HUDEP-2 (cell line): ENCODE measurements around the gene ABCA4.

Experiments used
- DNase-seq, 76 experiments: peaks; one replicate each; lab custom pipeline; 2025; ENCODE audit not compliant: unreplicated experiment in 76 of 76; lab: John Stamatoyannopoulos, UW

Gene ABCA4

DNA sequence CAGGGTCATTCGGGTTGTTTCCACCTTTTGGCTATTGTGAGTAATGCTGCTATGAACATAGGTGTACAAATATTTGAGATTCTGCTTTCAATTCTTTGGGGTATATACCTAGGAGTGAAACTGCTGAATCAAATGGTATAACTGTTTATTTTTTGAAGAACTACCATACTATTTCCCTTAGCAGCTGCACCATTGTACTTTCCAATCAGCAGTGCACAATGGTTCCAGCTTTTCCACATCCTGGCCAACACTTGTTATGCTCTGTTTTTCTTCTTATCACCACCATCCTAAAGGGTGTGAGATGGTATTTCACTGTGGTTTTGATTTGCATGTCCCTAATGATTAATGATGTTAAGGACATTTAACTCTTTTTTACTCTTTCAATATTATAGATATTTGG is 3.6 kb upstream of the ABCA4 start:
- DNase-seq, result no peak

GRCh38 chr1:94122201-94122970 is 1.4 kb upstream of the ABCA4 start:
- DNase-seq, result no peak

DNA sequence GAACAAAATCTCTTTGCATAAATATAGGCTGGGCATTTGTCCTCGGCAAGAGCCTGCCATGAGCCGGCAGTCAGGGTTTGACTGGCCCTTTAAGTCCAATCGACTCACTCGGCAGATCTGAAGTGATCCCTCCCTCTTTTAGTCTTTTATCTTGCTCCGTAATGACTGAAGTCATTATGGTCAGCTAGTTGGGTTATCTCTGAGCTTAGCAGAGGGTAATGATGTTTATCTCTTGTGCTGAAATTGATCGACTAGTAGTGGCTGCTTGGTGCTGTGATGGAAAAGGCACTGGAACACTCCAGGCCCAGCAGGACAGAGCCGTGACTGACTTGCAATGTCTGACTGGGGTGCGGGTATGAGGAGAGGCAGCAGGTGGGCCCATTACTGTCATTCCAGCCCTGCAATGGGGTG is 468 bp upstream of the ABCA4 start:
- no peak for DNase-seq

DNA sequence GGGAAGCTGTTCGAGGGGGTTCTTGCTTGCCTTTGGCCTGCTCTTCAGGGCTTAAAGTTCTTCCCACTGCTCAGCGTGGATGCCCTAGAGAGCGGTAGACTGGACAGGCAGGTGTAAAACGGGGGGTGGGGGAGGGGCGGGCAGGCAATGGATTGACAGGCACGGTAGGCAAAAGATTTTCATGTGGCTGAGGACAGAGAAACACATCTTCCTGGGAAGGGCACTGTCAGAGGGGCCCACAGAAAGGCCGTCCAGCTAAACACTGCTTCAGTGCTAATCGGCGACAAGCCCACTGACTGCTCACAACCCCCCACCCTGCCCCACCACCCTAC is 412 bp downstream of the ABCA4 start:
- no peak for DNase-seq

- DNase-seq, result no peak
Measured at GRCh38 chr1:94119796-94120569, 965 bp downstream of the ABCA4 start.

DNA sequence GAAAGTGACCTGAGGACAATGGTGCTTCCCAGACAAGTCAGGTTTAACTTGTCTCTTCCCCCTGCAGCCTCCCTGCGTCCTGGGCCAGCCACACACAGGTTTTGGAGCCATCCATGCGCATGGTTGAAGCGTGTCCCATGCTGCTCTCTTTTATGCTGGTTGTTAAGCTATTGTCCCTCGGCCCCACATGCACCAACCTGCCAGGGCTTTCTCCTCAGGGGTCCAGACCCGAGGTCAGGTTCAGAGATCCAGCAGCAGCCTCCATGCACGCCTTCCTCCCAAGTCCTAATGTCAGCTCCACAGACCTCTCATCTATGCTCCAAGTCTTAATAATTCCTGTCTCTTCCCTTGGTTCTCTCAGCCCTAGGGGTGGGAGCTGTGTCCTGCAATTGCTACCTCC is 1.6 kb downstream of the ABCA4 start:
- no peak for DNase-seq

DNA sequence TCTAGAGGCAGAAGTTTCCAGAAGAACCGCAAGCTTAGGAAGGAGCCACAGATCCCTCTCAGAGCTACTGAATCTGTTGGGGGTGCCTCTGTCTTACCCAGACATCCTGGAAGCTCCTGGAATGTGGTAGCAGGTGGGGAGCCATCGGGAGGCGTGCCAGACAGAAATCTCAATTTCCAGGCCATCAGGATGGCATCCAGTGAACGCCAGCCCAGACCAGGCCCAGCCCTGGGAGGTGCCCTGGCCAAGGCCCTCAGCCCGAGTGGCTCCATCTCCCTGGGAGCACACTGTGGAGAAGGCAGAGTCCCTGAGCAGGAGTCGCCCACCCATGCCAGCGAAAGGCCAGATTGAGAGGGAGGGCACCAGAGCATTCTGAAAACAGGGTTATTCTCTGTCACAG is 2.5 kb downstream of the ABCA4 start:
- DNase-seq, result no peak

DNA sequence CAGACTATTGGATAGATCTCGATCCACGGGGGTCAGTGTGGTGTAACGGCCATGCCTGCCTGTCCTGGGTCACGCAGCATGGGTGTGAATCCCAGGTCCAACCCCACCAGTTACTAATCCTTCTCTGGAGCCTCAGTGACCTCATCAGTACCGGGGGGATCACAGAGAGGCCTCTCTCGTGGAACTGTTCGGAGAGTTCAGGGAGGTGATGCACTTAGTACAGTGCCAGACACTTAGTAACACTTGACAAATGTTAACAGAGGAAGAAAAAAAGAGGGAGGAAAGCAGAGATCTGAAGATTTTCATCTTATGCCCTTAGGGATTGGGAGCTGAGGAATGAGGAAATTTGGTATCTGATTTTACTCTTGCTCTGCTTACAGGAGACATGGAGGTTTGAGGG is 2.9 kb downstream of the ABCA4 start:
- no peak for DNase-seq

- no peak for DNase-seq
Measured at GRCh38 chr1:94117259-94117851, 3.6 kb downstream of the ABCA4 start.

- DNase-seq, result no peak
Measured at GRCh38 chr1:94115900-94116436, 5.0 kb downstream of the ABCA4 start.

DNA sequence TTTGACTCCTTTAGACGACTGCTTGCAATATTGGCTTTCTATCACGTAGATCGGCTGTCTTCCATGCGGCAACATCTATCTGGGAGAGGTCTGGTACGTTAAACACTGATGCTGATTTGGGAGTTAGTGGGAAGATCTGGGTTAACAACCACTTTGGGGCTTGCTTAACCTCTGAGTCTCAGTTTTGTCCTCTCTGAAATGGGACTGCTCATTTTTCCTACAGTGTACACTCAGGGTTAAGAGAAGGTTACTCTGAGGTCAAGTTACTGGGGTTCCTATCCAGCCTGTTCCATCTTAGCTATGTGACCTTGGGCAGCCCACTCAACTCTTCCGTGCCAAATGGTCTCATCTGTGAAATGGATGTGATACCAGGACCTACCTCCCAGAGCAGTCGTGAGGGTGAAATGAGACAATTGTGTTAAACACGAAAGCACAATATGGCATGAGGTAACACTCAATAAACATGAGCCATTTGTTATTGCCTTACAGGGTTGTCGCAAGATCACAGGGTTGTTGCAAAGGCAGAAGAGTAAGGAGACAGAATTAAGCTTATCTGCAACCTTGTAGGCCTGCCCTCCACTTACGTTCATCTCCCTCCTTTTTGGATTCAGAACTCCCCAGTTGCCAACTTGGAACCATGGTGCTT is 5.6 kb downstream of the ABCA4 start:
- DNase-seq, result no peak

DNA sequence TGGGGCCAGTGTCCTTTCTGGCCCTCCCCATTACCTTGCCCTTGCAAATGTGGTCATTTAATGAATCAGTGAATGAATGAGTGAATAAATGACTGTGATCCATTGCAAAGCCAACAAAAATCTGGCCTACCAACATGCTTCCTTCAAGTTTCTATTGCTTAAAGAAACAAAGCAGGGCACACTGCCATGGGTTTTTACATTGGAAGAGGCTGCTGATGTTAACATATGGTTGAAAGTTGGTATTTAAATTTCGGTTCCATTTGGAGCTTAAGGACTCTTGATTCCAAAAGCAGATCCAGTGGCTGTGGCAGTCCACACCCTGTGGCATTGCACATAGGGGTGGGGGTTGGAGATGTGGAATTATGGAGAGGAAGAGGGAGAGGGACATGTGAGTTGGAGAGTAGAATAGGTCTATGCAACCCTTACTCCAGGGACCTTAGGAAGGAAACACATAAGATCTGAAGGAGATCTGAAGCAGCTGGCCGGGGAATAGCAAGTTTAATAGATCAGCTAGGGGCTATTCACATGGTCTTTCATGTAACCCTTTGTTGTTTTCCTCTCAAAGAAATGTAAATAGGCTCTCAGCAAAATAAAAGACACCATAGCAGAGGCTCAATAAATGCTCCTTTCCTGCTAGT is 7.2 kb downstream of the ABCA4 start:
- no peak for DNase-seq

DNA sequence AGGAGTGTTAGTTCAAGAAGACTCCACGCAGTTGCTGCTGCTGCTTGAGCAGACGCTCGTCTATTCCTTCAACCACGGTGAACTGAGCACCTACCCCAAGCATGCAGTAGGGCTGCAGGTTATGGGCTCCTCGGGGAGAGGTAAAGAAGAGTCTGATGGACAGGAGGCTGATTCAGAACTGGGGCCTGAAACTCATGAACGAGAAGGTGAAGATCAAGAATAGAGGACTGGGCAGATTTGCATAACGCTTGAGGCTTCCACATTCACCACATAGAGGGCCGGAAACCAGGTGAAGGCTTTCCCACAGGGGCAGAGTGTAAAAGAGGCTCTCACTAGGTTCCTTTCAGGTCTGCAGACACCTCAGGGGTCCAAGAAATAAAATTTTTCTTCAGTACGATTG is 9.1 kb downstream of the ABCA4 start:
- no peak for DNase-seq

DNA sequence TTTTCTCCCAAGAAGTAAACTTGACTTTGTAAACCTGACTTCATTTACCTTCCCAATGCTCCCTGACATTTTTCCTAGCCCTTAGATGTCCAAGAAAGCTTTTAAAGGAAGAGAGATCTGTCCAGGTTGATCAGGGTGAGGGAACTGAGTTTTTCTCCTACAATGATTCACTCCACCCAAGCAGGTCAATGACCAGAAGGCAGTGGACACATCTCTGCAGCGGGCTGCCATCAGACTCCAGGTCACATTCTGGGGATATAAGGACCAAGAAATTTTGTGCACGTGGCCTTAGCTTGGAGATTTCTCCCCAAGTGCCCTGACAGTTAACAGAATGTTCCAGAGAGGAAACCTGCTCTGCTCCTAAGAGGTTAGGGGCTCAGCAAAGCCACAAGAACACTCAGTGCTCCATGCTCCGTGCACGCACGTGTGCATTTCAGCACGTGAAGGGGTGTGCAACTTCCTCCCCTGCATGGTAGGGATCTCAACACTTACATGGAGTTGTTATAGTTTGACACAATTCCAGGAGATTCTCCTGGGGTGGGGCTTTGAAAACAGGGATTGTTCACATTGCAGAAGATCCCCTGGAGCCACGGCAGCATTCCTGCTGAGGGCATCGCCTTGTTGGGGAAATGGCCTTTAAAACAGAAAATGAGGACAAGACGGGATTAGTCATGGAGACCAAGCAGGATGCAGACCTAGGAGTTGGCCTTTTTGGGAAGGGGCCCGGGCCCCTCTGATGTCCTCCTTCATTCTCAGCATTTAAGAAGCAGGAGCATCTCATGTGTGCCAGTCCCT is 9.8 kb downstream of the ABCA4 start:
- DNase-seq, result no peak

DNA sequence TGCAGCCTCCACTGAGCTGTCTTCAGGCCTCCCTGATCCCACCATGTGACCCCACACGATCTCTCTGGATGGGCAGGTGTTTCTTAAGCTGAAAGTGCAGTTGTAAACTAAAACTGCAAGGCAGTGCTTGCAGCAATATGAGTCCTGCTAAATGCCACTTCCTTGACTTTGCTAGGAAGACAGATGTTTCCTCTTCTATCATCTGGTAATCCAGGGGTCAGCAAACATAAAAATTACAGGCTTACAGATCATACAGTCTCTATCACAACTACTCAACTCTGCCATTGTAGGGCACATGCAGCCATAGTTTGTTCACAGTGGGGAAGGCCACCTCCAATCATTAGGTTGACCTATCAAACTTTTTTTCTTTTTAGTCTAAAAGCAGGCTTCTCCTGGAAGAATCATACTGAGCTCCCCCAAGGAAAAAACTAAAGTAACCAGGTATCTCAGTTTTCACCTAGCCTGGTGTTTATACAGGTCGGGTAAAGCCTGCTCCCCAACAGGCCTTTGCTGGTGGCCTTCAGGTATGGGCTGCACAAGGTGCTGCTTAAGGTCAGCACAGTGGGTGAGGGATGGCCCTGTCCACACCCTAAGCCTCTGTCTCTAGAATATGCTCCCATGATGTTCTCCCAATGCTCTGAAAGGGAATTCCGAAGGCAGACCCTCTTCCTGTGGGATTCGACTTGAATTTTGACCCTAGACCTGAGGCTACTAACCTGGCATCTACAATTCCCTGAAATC is 10.8 kb downstream of the ABCA4 start:
- DNase-seq, result no peak

DNA sequence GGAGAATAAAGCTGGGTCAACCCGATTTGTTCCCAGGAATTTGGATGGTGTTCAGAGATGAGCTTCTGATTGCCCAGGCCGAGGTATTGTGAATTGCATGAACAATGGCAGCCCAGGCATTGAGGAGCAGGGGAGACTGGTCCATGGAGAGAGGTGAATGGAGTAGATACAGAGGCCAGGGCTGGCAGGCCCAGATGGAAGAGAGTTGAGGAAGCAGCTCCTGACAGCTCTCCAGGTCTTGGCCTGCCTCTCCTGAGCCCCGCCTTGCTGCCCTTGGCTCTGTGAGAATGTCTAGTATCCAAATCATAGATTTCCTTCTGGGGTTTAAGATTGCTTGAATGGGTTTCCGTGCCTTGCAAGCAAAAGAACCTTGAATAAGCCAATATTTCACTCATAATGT is 11.5 kb downstream of the ABCA4 start:
- DNase-seq, result no peak

DNA sequence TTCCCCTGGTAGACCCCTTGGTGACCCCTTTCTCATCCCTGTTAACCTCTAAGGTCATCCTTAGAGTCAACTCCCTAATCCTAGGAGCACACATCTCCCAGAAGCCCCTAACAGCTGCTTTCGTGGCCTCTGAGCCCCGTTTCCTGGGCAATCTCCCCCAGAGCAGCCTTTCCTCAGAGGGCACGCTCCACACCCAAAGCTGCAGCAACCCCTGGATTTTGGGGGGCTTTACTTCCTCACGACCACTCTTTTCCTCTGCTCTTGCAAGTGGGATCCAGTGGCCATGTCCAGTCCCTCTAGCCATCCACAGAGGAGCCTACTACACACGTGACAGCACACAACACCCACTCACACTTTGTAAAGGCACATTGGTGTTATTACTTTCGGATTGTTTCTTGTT is 13.8 kb downstream of the ABCA4 start:
- DNase-seq, result no peak

DNA sequence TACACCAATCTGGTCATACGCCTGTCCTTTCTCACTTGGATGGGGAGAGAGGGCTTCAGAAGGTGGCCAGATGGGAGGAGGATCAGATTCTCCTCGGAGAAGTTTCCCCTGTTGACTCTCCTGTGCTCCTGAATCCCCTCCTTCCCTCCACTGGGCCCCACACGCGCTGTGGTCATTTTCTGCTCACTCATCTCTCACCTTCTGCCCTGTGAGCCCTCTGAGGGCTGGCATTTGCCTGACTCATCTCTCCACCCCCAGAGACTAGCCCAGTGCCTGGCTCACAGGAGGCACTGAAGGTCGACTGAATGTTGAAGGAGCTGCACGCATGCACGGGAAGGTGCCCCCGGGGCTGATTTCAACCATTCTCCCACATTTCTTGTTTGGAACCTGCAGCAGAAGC is 14.2 kb downstream of the ABCA4 start:
- no peak for DNase-seq

GRCh38 chr1:94105957-94106529 is 14.9 kb downstream of the ABCA4 start:
- no peak for DNase-seq
